ENCODE results near the gene GRHL1.

The GRHL1 gene

DNA sequence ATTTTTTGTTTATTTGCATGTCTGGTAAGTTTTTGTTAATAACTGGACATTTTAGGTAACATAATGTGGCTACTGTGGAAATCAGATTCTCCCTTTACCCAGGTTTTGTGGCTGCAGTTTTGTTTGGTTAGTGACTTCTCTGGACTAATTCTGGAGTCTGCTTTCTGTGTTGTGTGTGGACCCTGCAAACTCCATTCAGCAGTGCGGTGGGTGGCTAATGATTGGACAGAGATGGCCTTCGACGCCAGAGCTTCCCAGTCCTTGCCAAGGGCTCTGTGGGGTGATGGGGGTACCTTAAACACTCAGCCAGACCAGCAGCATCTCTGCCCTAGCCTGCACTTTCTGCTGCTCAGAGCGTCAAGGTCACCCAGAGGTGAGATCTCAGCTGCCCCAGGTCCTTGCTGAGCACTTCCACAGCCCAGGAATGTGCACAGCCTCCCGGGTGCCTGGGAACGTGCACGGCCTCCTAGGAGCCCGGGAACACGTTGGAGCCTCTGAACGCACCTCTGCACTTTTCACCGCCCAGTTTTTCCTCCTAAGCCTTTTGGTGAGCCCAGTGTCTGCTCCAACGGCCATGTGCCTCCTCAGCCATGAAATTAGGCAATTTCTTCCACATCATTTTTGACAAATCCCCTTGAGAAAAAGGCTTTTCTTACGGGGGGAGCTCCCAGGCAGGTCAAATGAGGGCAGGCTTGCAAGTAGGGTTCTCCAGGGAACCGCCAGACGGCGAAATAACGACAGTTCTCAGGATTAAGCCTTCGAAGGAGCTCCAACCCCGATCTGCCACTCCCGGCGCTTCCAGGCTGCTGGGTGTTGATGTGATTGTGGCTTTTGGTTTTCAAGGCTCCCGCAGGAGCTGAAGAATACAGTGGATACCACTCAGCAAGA, 56.7 kb downstream of the GRHL1 start:
- H3K79me2 ChIP-seq (ENCODE audit: insufficient read depth, low read length) = no peaks in the 10 kb centered on the region
- no peak for ATAC-seq (ENCODE audit: insufficient read depth, low read depth)
- H3K36me3 ChIP-seq (ENCODE audit: insufficient read depth, low read length) = no peaks in the 10 kb centered on the region
- H4K20me1 ChIP-seq (ENCODE audit: insufficient read depth, low read length) = no peaks in the 10 kb centered on the region
- H2AFZ ChIP-seq (ENCODE audit: low read depth, low read length) = no peak overlapping the region
- H3K27ac ChIP-seq (ENCODE audit: low read length) = no peak overlapping the region
- H3K27me3 ChIP-seq (ENCODE audit: insufficient read depth, low read length, poor library complexity) = no peaks in the 10 kb centered on the region
- peaks cover 5% of the 10 kb centered on the region for H3K9me3 ChIP-seq (ENCODE audit: insufficient read depth, low read length, severe bottlenecking)
- DNase-seq = no peak
- H3K4me1 ChIP-seq (ENCODE audit: insufficient read depth, low read length) = no peaks in the 10 kb centered on the region
- H3K4me3 ChIP-seq (ENCODE audit: low read depth in 1 of 2, low read length in 2 of 2) = no peak overlapping the region
- H3K9ac ChIP-seq (ENCODE audit: low read depth, low read length) = no peak overlapping the region
- no peak overlapping the region for H3K4me2 ChIP-seq (ENCODE audit: insufficient read depth, low read length)
- no peak for TF ChIP-seq EZH2 (IDR thresholded peaks at IDR 0.05; ENCODE audit: borderline replicate concordance, low read depth, low read length, severe bottlenecking)
- TF ChIP-seq, protein P1, sequence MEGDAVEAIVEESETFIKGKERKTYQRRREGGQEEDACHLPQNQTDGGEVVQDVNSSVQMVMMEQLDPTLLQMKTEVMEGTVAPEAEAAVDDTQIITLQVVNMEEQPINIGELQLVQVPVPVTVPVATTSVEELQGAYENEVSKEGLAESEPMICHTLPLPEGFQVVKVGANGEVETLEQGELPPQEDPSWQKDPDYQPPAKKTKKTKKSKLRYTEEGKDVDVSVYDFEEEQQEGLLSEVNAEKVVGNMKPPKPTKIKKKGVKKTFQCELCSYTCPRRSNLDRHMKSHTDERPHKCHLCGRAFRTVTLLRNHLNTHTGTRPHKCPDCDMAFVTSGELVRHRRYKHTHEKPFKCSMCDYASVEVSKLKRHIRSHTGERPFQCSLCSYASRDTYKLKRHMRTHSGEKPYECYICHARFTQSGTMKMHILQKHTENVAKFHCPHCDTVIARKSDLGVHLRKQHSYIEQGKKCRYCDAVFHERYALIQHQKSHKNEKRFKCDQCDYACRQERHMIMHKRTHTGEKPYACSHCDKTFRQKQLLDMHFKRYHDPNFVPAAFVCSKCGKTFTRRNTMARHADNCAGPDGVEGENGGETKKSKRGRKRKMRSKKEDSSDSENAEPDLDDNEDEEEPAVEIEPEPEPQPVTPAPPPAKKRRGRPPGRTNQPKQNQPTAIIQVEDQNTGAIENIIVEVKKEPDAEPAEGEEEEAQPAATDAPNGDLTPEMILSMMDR (IDR thresholded peaks at IDR 0.05; ENCODE audit: borderline replicate concordance, extremely low read depth, low read length, poor library complexity, severe bottlenecking) = no peak

DNA sequence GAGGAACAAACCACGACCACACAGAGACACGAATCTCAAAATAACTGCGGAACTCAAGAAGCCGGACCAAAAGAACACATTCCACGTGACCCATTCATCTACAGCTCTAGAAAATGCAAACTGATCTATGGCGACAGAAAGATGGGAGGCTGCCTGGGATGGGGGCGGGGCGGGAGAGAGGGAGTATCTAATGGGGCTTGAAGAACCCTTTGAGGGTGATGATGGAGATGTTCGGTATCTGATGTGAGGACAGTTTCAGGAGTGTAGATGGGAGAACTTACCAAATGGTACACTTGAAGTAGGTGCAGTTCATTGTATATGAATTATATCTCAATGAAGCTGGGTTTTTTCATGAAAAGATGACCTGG, 57.3 kb downstream of the GRHL1 start:
- H3K27ac ChIP-seq (ENCODE audit: low read length) = no peak overlapping the region
- no peaks in the 10 kb centered on the region for H3K27me3 ChIP-seq (ENCODE audit: insufficient read depth, low read length, poor library complexity)
- H3K9me3 ChIP-seq (ENCODE audit: insufficient read depth, low read length, severe bottlenecking) = peaks cover 5% of the 10 kb centered on the region
- TF ChIP-seq, protein P1 (IDR thresholded peaks at IDR 0.05; ENCODE audit: borderline replicate concordance, extremely low read depth, low read length, poor library complexity, severe bottlenecking) = no peak
- no peak for TF ChIP-seq EZH2 (IDR thresholded peaks at IDR 0.05; ENCODE audit: borderline replicate concordance, low read depth, low read length, severe bottlenecking)
- no peaks in the 10 kb centered on the region for H4K20me1 ChIP-seq (ENCODE audit: insufficient read depth, low read length)
- H3K4me2 ChIP-seq (ENCODE audit: insufficient read depth, low read length) = no peak overlapping the region
- no peaks in the 10 kb centered on the region for H3K4me1 ChIP-seq (ENCODE audit: insufficient read depth, low read length)
- H3K9ac ChIP-seq (ENCODE audit: low read depth, low read length) = no peak overlapping the region
- H3K4me3 ChIP-seq (ENCODE audit: low read depth in 1 of 2, low read length in 2 of 2) = no peak overlapping the region
- no peak overlapping the region for H2AFZ ChIP-seq (ENCODE audit: low read depth, low read length)
- no peaks in the 10 kb centered on the region for H3K79me2 ChIP-seq (ENCODE audit: insufficient read depth, low read length)
- H3K36me3 ChIP-seq (ENCODE audit: insufficient read depth, low read length) = no peaks in the 10 kb centered on the region
- DNase-seq = no peak
- no peak for ATAC-seq (ENCODE audit: insufficient read depth, low read depth)

DNA sequence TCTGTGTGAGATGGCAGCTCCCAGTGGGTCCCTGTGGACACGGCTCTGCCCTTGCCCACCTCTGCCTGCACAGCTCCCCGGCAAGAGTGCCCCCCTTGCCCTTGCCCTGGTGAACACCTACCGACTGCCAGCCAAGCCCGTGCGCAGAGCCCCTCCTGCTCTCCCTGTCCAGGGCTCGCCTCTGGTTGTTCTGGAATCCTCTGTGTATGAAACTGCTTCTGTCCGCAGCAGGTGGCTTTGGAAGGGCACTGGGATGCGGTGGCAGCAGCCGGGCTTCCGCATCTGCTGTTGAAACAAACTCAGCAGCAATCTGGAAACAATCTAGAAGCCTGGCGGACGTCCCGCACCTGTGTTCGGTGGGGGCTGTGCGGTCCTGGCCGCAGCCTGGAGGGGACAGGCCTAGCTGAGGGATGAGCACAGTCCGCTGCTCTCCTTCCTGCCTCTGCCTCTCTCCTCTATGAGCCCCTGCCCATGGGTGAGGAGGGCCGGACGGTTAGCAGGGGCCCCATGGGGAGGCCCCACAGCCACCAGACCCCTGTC, 57.8 kb downstream of the GRHL1 start:
- Histone ChIP-seq H3K4me1 (ENCODE audit: insufficient read depth, low read length) (no peaks in the 10 kb centered on the region), H3K9me3 (ENCODE audit: insufficient read depth, low read length, severe bottlenecking) (peaks cover 5% of the 10 kb centered on the region), H2AFZ (ENCODE audit: low read depth, low read length) (no peak overlapping the region), H3K9ac (ENCODE audit: low read depth, low read length) (no peak overlapping the region), H3K4me2 (ENCODE audit: insufficient read depth, low read length) (no peak overlapping the region), H3K27me3 (ENCODE audit: insufficient read depth, low read length, poor library complexity) (no peaks in the 10 kb centered on the region), H3K27ac (ENCODE audit: low read length) (no peak overlapping the region), H3K36me3 (ENCODE audit: insufficient read depth, low read length) (no peaks in the 10 kb centered on the region), H3K79me2 (ENCODE audit: insufficient read depth, low read length) (no peaks in the 10 kb centered on the region), H4K20me1 (ENCODE audit: insufficient read depth, low read length) (no peaks in the 10 kb centered on the region), H3K4me3 (ENCODE audit: low read depth in 1 of 2, low read length in 2 of 2) (no peak overlapping the region)
- TF ChIP-seq, protein P1 (IDR thresholded peaks at IDR 0.05; ENCODE audit: borderline replicate concordance, extremely low read depth, low read length, poor library complexity, severe bottlenecking) = no peak
- TF ChIP-seq EZH2 (IDR thresholded peaks at IDR 0.05; ENCODE audit: borderline replicate concordance, low read depth, low read length, severe bottlenecking) = no peak
- ATAC-seq (ENCODE audit: insufficient read depth, low read depth) = no peak
- DNase-seq = no peak

Data from DND-41 (cell line).